HEK293 (cell line): Measurements from ENCODE around the gene GINS1.

Source experiments
- ELK4 ChIP-seq: IDR thresholded peaks from 2 replicates; pipeline ENCODE4 v1.6.1; 2011; ENCODE audit warnings: mild to moderate bottlenecking, low read depth, low read length, borderline replicate concordance
- GLIS2 ChIP-seq: fragments of 450-650 bp; formaldehyde crosslinking; IDR thresholded peaks from 2 replicates; pipeline ENCODE4 v1.5.1; 2016; ENCODE audit warnings: missing biosample characterization, missing genetic modification characterization
- KLF1 ChIP-seq: fragments of 450-650 bp; formaldehyde crosslinking; IDR thresholded peaks from 2 replicates; pipeline ENCODE4 v1.5.1; 2016; ENCODE audit warnings: missing biosample characterization, missing genetic modification characterization
- PRDM10 ChIP-seq: fragments of 450-650 bp; formaldehyde crosslinking; IDR thresholded peaks from 2 replicates; pipeline ENCODE4 v1.5.1; 2016; ENCODE audit warnings: missing biosample characterization, missing genetic modification characterization
- PRDM4 ChIP-seq: fragments of 450-650 bp; formaldehyde crosslinking; IDR thresholded peaks from 2 replicates; pipeline ENCODE4 v1.5.1; 2017; ENCODE audit warnings: missing biosample characterization, missing genetic modification characterization
- SP7 ChIP-seq: fragments of 450-650 bp; formaldehyde crosslinking; IDR thresholded peaks from 2 replicates; pipeline ENCODE4 v1.5.1; 2016; ENCODE audit warnings: missing biosample characterization, missing genetic modification characterization
- ZFP3 ChIP-seq: fragments of 450-650 bp; formaldehyde crosslinking; IDR thresholded peaks from 2 replicates; pipeline ENCODE4 v1.5.1; 2016; ENCODE audit warnings: low read depth, missing biosample characterization, missing genetic modification characterization
- ZNF114 ChIP-seq: fragments of 450-650 bp; formaldehyde crosslinking; IDR thresholded peaks from 2 replicates; pipeline ENCODE4 v1.5.0; 2017; ENCODE audit warnings: missing biosample characterization, missing genetic modification characterization
- ZNF174 ChIP-seq: fragments of 450-650 bp; formaldehyde crosslinking; IDR thresholded peaks from 2 replicates; pipeline ENCODE4 v1.5.0; 2017; ENCODE audit warnings: missing biosample characterization, mild to moderate bottlenecking, missing genetic modification characterization
- ZNF280D ChIP-seq: fragments of 450-650 bp; formaldehyde crosslinking; IDR thresholded peaks from 2 replicates; pipeline ENCODE4 v1.5.1; 2016; ENCODE audit warnings: missing biosample characterization, missing genetic modification characterization
- ZNF302 ChIP-seq: fragments of 450-650 bp; formaldehyde crosslinking; IDR thresholded peaks from 2 replicates; pipeline ENCODE4 v1.5.1; 2016; ENCODE audit warnings: missing biosample characterization, missing genetic modification characterization, low read depth
- ZNF449 ChIP-seq: fragments of 450-650 bp; formaldehyde crosslinking; IDR thresholded peaks from 2 replicates; pipeline ENCODE4 v1.5.1; 2017; ENCODE audit warnings: missing biosample characterization, mild to moderate bottlenecking, missing genetic modification characterization, moderate library complexity
- ZNF518A ChIP-seq: fragments of 450-650 bp; formaldehyde crosslinking; conservative IDR thresholded peaks from 2 replicates; pipeline ENCODE4 v1.5.1; 2016; ENCODE audit warnings: low read depth, missing biosample characterization, missing genetic modification characterization
- ZNF571 ChIP-seq: fragments of 450-650 bp; formaldehyde crosslinking; IDR thresholded peaks from 2 replicates; pipeline ENCODE4 v1.5.0; 2017; ENCODE audit warnings: missing biosample characterization, missing genetic modification characterization
- ZNF645 ChIP-seq: fragments of 450-650 bp; formaldehyde crosslinking; IDR thresholded peaks from 2 replicates; pipeline ENCODE4; 2016; ENCODE audit warnings: missing biosample characterization, missing genetic modification characterization
- ZNF658 ChIP-seq: fragments of 450-650 bp; formaldehyde crosslinking; IDR thresholded peaks from 2 replicates; pipeline ENCODE4; 2016; ENCODE audit warnings: missing biosample characterization, missing genetic modification characterization
- ZNF747 ChIP-seq: fragments of 450-650 bp; formaldehyde crosslinking; IDR thresholded peaks from 2 replicates; pipeline ENCODE4 v1.5.1; 2016; ENCODE audit warnings: missing biosample characterization, missing genetic modification characterization

The GINS1 gene

GRCh38 chr20:25389858-25390537 lies 17.5 kb upstream of the GINS1 start (continued):
- no peak for TF ChIP-seq ZNF518A (tag by site-specific recombination)
- no peak for TF ChIP-seq ZNF174 (tag by site-specific recombination)
- peak; percentile 73 for TF ChIP-seq KLF1 (tag by site-specific recombination)
- no peak for TF ChIP-seq ZNF302 (tag by site-specific recombination)
- no peak for TF ChIP-seq ZNF114
- TF ChIP-seq PRDM10 (tag by site-specific recombination): 0 out of 2 replicates have a peak, but pooled peaks have one; percentile 15
- TF ChIP-seq GLIS2 (tag by site-specific recombination): peak; percentile 99
- no peak for TF ChIP-seq ZNF658 (tag by site-specific recombination)
- no peak for TF ChIP-seq ZFP3
- TF ChIP-seq PRDM4 (tag by site-specific recombination): no peak
- TF ChIP-seq SP7: no peak
- no peak for TF ChIP-seq ELK4
- TF ChIP-seq ZNF747 (tag by site-specific recombination): no peak
- TF ChIP-seq ZNF280D (tag by site-specific recombination): no peak
- TF ChIP-seq ZNF571: no peak
- TF ChIP-seq ZNF449 (tag by site-specific recombination): no peak
- TF ChIP-seq ZNF645: no peak
